ENCODE results near the gene CAPN15. TPM values are rescaled to one million over a fixed set of nuclear protein-coding genes. Genes with fewer than 3 reads are reported as not detected.

Gene CAPN15
- total and polyA plus RNA-seq, 9 of the 15 experiments (the other 6 are each of a cell fraction or from before 2014, with no cell fraction given), result 0.62 to 111 (median 14.2) TPM

DNA sequence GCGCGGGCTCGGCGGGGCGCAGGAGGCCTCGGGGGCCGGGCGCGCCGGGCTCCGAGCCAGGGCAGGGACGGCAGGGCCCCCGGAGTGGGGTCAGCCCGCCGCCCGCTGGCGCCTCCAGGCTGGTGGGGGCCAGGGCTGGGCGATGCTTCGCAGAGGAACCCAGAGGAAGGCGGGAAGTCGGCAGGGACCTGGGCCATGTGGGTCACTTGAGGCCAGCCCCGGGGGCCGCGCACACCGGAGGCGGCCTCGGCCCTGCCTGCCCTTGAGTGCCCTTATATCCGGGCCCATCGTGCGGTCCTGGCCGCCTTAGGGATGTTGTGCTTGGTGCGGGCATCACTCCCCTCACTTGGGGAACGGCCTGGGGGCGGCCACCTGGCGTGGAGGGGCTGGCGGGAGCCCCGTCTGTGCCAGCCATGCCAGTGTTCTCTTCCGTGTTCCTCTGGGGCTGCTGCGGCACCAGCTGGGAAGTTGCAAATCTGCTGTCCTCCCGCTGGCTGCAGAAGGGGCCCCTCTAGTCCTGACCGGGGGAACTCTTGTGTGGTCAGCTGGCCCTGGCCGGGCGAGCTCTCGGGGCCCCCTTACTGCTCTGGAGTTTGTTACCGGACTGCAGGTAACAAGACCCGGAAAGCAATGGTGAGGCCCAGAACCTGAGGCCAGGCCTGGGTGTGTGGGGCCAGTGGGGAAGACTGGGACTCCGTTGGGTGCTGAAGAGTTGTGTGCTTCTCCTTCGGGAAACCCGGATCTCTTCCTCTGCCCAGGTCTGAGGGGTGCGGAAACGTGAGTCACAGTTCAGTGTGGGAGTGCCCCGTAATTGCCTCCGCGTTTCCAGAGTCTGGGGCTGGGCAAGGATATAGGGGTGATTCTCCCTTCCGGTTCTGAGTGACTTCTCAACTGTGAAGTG lies 849 bp downstream of the CAPN15 start (continued):
- TF ChIP-seq ETV6 (IDR thresholded peaks at IDR 0.05; ENCODE audit: borderline replicate concordance in 1 of 2, low read depth in 2 of 2, low read length in 1 of 2) (peak in 1 of 2 experiments; percentile 89; a peak in 3 of 4 replicates), ETV6 (CRISPR knock-in tag; IDR thresholded peaks at IDR 0.05; ENCODE audit: borderline replicate concordance) (no peak), KAT7 (CRISPR knock-in tag; IDR thresholded peaks at IDR 0.05; ENCODE audit: borderline replicate concordance) (peak; percentile 61; the same call in 1 of the 2 replicates), BHLHE40 (IDR thresholded peaks at IDR 0.05; ENCODE audit: low read length) (peak; percentile 79), KLF16 (IDR thresholded peaks at IDR 0.05) (no peak), LCOR (CRISPR knock-in tag; IDR thresholded peaks at IDR 0.05) (0 out of 2 replicates have a peak, but pooled peaks have one; percentile 41), RB1 (IDR thresholded peaks at IDR 0.05; ENCODE audit: low read depth) (peak; percentile 13; the same call in 1 of the 2 replicates), NCOA1 (IDR thresholded peaks at IDR 0.05; ENCODE audit: low read depth) (no peak), MYNN (IDR thresholded peaks at IDR 0.05) (peak; percentile 51; the same call in 1 of the 2 replicates), MYNN (CRISPR knock-in tag; IDR thresholded peaks at IDR 0.05) (no peak), TEAD1 (CRISPR knock-in tag; IDR thresholded peaks at IDR 0.05) (0 out of 4 replicates have a peak, but pooled peaks of 1 of the 2 experiments have one; percentile 12), DPF2 (IDR thresholded peaks at IDR 0.05) (peak; percentile 65), ZNF408 (CRISPR knock-in tag; IDR thresholded peaks at IDR 0.05; ENCODE audit: low read depth) (no peak), NR3C1 (CRISPR knock-in tag; IDR thresholded peaks at IDR 0.05) (peak; percentile 85), FOXA3 (CRISPR knock-in tag; conservative IDR thresholded peaks at IDR 0.05 in 1 of 2, IDR thresholded peaks at IDR 0.05 in 1 of 2) (peak in 1 of 2 experiments; percentile 63; a peak in 1 of 4 replicates), POLR2B (IDR thresholded peaks at IDR 0.05; ENCODE audit: low read depth, partially characterized antibody) (peak; percentile 52), HDAC1 (IDR thresholded peaks at IDR 0.05) (0 out of 4 replicates have a peak, but pooled peaks of 1 of the 2 experiments have one; percentile 40), CBFA2T3 (IDR thresholded peaks at IDR 0.05) (0 out of 2 replicates have a peak, but pooled peaks have one; percentile 6), TGIF2 (CRISPR knock-in tag; IDR thresholded peaks at IDR 0.05) (no peak), FOS (IDR thresholded peaks at IDR 0.05; ENCODE audit: extremely low read depth, insufficient read length) (peak; percentile 15), JUND (IDR thresholded peaks at IDR 0.05; ENCODE audit: borderline replicate concordance, low read depth, low read length) (peak; percentile 91), JUND (tag; IDR thresholded peaks at IDR 0.05; ENCODE audit: borderline replicate concordance, low read depth, low read length) (peak; percentile 64; the same call in 2 of the 3 replicates)
- TF ChIP-seq, protein P1, sequence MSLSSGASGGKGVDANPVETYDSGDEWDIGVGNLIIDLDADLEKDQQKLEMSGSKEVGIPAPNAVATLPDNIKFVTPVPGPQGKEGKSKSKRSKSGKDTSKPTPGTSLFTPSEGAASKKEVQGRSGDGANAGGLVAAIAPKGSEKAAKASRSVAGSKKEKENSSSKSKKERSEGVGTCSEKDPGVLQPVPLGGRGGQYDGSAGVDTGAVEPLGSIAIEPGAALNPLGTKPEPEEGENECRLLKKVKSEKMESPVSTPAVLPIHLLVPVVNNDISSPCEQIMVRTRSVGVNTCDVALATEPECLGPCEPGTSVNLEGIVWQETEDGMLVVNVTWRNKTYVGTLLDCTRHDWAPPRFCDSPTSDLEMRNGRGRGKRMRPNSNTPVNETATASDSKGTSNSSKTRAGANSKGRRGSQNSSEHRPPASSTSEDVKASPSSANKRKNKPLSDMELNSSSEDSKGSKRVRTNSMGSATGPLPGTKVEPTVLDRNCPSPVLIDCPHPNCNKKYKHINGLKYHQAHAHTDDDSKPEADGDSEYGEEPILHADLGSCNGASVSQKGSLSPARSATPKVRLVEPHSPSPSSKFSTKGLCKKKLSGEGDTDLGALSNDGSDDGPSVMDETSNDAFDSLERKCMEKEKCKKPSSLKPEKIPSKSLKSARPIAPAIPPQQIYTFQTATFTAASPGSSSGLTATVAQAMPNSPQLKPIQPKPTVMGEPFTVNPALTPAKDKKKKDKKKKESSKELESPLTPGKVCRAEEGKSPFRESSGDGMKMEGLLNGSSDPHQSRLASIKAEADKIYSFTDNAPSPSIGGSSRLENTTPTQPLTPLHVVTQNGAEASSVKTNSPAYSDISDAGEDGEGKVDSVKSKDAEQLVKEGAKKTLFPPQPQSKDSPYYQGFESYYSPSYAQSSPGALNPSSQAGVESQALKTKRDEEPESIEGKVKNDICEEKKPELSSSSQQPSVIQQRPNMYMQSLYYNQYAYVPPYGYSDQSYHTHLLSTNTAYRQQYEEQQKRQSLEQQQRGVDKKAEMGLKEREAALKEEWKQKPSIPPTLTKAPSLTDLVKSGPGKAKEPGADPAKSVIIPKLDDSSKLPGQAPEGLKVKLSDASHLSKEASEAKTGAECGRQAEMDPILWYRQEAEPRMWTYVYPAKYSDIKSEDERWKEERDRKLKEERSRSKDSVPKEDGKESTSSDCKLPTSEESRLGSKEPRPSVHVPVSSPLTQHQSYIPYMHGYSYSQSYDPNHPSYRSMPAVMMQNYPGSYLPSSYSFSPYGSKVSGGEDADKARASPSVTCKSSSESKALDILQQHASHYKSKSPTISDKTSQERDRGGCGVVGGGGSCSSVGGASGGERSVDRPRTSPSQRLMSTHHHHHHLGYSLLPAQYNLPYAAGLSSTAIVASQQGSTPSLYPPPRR (CRISPR knock-in tag; IDR thresholded peaks at IDR 0.05; ENCODE audit: borderline replicate concordance), result no peak
- TF ChIP-seq, protein P2, sequence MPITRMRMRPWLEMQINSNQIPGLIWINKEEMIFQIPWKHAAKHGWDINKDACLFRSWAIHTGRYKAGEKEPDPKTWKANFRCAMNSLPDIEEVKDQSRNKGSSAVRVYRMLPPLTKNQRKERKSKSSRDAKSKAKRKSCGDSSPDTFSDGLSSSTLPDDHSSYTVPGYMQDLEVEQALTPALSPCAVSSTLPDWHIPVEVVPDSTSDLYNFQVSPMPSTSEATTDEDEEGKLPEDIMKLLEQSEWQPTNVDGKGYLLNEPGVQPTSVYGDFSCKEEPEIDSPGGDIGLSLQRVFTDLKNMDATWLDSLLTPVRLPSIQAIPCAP (CRISPR knock-in tag; IDR thresholded peaks at IDR 0.05; ENCODE audit: borderline replicate concordance), result peak; percentile 35; the same call in 1 of the 2 replicates

Measured in K562 (cell line).